K562 (cell line): ENCODE data around the gene COPS6. TPM values are rescaled to one million over a fixed set of nuclear protein-coding genes. Genes with fewer than 3 reads are reported as not detected.

Experiments used
- CCNT2 ChIP-seq: IDR thresholded peaks from 2 replicates; pipeline ENCODE4 v1.6.1; 2011; ENCODE audit warnings: borderline replicate concordance, low read depth, mild to moderate bottlenecking, moderate library complexity, mixed read lengths, low read length; ENCODE audit not compliant: insufficient read length; ENCODE audit errors: extremely low read depth
- DMBX1 ChIP-seq: fragments of 250-450 bp; sonication (Bioruptor Pico); IDR thresholded peaks from 2 replicates; pipeline ENCODE4 v1.8.0; 2022; ENCODE audit warnings: inconsistent platforms, mild to moderate bottlenecking, moderate library complexity, borderline replicate concordance
- E2F5 ChIP-seq: sonication (generic); formaldehyde crosslinking; IDR thresholded peaks from 2 replicates; pipeline ENCODE4 v1.8.0; 2022; ENCODE audit warnings: mild to moderate bottlenecking, missing genetic modification reagents
- ETV1 ChIP-seq: fragments of 450-650 bp; conservative IDR thresholded peaks from 2 replicates; pipeline ENCODE4 v1.6.1; 2016; ENCODE audit warnings: missing genetic modification characterization, control low read depth, low read depth, missing compliant biosample characterization
- FOXA3 ChIP-seq, 2 experiments: fragments of 450-650 bp in 1 of 2; sonication (generic) in 1 of 2; formaldehyde crosslinking; IDR thresholded peaks in 1 of 2; conservative IDR thresholded peaks in 1 of 2; 2 replicates each; pipeline versions ENCODE4 v1.4.0 to v1.8.0; 2020 to 2022; ENCODE audit warnings: mild to moderate bottlenecking in 2 of 2, missing genetic modification reagents in 1 of 2
- JUND ChIP-seq, 2 experiments: IDR thresholded peaks; 2 replicates in 1 of 2; 3 replicates in 1 of 2; pipeline ENCODE4 v1.6.1; 2011; ENCODE audit warnings: borderline replicate concordance in 2 of 2, low read depth in 2 of 2, low read length in 2 of 2, improper control_type of control experiment in 1 of 2, missing biosample characterization in 1 of 2, missing genetic modification characterization in 1 of 2, missing genetic modification reagents in 1 of 2
- KLF10 ChIP-seq: fragments of 250-450 bp; sonication (Bioruptor Pico); IDR thresholded peaks from 2 replicates; pipeline ENCODE4 v1.6.1; 2021; ENCODE audit warnings: matching md5 sums
- MLLT1 ChIP-seq, 2 experiments: fragments of 450-650 bp; IDR thresholded peaks; 2 replicates each; pipeline ENCODE4 v1.6.1; 2016
- PRDM10 ChIP-seq: fragments of 450-650 bp; IDR thresholded peaks from 2 replicates; pipeline ENCODE4 v1.6.1; 2018; ENCODE audit not compliant: partially characterized antibody
- PYGO2 ChIP-seq: fragments of 450-650 bp; IDR thresholded peaks from 2 replicates; pipeline ENCODE4 v1.6.1; 2016; ENCODE audit warnings: mild to moderate bottlenecking, missing genetic modification characterization, moderate library complexity, missing compliant biosample characterization
- ZBTB12 ChIP-seq: fragments of 250-450 bp; sonication (Bioruptor Pico); IDR thresholded peaks from 2 replicates; pipeline ENCODE4 v1.4.0; 2020
- ZNF431 ChIP-seq: sonication (generic); formaldehyde crosslinking; IDR thresholded peaks from 2 replicates; pipeline ENCODE4 v1.8.0; 2022; ENCODE audit warnings: mild to moderate bottlenecking, missing genetic modification reagents
- ZNF589 ChIP-seq: fragments of 200-800 bp; sonication (Bioruptor generic); IDR thresholded peaks from 2 replicates; pipeline ENCODE4 v1.6.1; 2016; ENCODE audit warnings: low read depth, missing genetic modification characterization, missing compliant biosample characterization
- polyA plus RNA-seq, 8 experiments: library from polyadenylated mRNA; depleted of rRNA in 4 of 8; stranded (reverse) in 5 of 8; unstranded in 3 of 8; fragments of >200 nt; fragmentation: Nextera tagmentation in 2 of 8; fragmentation: Illumina TruSeq in 1 of 8; extraction: Ambion mirVana in 2 of 8; extraction: Trizol in 1 of 8; gene quantifications; 2 replicates each; pipeline versions ENCODE4 v1.2.1 to v1.2.3, GENCODE V29; 2011 to 2014; ENCODE audit warnings: inconsistent platforms in 1 of 8, missing spikeins in 1 of 8
- total RNA-seq, 7 experiments: library from RNA; depleted of rRNA in 6 of 7; stranded (reverse); fragments of >200 nt in 6 of 7; fragmentation: Illumina TruSeq in 2 of 7; extraction: Trizol in 2 of 7; gene quantifications; 2 replicates each; pipeline versions ENCODE4 v1.2.1 to v1.2.3, GENCODE V29; 2011 to 2021; ENCODE audit warnings: low replicate concordance in 1 of 7
- TF ChIP-seq, protein P1 (sequence below): fragments of 150-350 bp; conservative IDR thresholded peaks from 2 replicates; pipeline ENCODE4 v1.6.1; 2014; ENCODE audit warnings: low read length

COPS6 gene
- total and polyA plus RNA-seq, 9 of the 15 experiments (the other 6 are each of a cell fraction or from before 2014, with no cell fraction given) = 63.0 to 331 (median 168) TPM

DNA sequence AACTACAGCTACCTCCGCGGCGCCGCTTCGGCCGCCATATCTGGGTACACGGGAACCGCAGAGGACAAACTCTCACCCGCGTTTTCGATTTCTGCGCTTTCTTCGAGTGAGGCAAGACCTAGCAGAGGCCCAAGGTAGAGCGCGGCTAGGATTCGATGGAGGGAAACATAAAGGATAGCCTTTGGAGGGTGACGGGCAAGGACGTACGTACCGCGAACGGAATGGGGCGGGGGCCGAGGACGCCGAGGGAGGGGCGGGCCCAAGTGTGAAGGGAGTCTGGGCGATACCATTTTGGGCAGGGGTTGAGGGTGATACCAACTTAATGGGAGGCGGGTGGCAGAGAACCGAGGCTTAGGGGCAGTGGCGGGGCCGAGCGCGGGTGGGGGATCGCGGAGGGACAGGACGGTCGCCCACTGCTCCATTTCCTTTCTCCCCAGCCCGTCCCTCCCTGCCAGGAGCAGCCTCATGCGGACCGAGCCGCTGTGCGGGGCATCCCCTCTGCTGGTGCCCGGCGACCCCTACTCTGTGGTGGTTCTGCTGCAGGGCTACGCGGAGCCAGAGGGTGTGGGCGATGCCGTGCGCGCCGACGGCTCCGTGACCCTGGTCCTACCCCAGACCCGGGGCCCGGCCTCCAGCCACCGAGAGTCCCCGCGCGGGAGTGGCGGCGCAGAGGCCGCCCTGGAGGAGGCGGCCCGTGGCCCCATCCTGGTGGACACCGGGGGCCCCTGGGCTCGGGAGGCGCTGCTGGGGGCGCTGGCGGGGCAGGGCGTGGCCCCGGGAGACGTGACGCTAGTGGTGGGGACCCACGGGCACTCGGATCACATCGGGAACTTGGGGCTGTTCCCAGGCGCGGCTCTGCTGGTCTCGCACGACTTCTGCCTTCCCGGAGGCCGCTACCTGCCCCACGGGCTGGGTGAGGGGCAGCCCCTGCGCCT is 38.4 kb downstream of the COPS6 start, which contains the start of gene MBLAC1 (continued):
- TF ChIP-seq PRDM10 (peak; percentile 99), ZBTB12 (CRISPR knock-in tag) (no peak), CCNT2 (peak; percentile 43), JUND (IDR thresholded peaks at IDR 0.05; ENCODE audit: borderline replicate concordance, low read depth, low read length) (peak; percentile 98), JUND (tag; IDR thresholded peaks at IDR 0.05; ENCODE audit: borderline replicate concordance, low read depth, low read length) (no peak), KLF10 (CRISPR knock-in tag) (no peak), E2F5 (no peak), FOXA3 (CRISPR knock-in tag; conservative IDR thresholded peaks at IDR 0.05 in 1 of 2, IDR thresholded peaks at IDR 0.05 in 1 of 2) (0 out of 4 replicates have a peak, but pooled peaks of 1 of the 2 experiments have one; percentile 0), ETV1 (tag) (no peak; the same call in 1 of the 2 replicates), ZNF431 (CRISPR knock-in tag) (no peak), PYGO2 (tag) (no peak), MLLT1 (IDR thresholded peaks at IDR 0.05) (peak in 1 of 2 experiments; percentile 70; a peak in 2 of 4 replicates), ZNF589 (CRISPR knock-in tag) (no peak), DMBX1 (0 out of 2 replicates have a peak, but pooled peaks have one; percentile 31)
- TF ChIP-seq, protein P1, sequence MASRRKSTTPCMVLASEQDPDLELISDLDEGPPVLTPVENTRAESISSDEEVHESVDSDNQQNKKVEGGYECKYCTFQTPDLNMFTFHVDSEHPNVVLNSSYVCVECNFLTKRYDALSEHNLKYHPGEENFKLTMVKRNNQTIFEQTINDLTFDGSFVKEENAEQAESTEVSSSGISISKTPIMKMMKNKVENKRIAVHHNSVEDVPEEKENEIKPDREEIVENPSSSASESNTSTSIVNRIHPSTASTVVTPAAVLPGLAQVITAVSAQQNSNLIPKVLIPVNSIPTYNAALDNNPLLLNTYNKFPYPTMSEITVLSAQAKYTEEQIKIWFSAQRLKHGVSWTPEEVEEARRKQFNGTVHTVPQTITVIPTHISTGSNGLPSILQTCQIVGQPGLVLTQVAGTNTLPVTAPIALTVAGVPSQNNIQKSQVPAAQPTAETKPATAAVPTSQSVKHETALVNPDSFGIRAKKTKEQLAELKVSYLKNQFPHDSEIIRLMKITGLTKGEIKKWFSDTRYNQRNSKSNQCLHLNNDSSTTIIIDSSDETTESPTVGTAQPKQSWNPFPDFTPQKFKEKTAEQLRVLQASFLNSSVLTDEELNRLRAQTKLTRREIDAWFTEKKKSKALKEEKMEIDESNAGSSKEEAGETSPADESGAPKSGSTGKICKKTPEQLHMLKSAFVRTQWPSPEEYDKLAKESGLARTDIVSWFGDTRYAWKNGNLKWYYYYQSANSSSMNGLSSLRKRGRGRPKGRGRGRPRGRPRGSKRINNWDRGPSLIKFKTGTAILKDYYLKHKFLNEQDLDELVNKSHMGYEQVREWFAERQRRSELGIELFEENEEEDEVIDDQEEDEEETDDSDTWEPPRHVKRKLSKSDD = peak; percentile 26; the same call in 1 of the 2 replicates
